VCaP (cell line): ENCODE measurements around the gene CSHL1.
"Not testable (repeated sequence)": the region's sequence is repeated elsewhere in the genome, so short reads cannot be mapped to it uniquely, and the experiment has no call there.

Source experiments
- H3K27ac ChIP-seq: fragments of 450-650 bp; 2 replicates; pipeline ENCODE4 v1.5.1; 2017
- TF ChIP-seq, protein P1 (sequence below): fragments of 450-650 bp; conservative IDR thresholded peaks from 2 replicates; pipeline ENCODE4 v1.5.1; 2017; ENCODE audit warnings: mild to moderate bottlenecking, moderate library complexity

CSHL1 gene

DNA sequence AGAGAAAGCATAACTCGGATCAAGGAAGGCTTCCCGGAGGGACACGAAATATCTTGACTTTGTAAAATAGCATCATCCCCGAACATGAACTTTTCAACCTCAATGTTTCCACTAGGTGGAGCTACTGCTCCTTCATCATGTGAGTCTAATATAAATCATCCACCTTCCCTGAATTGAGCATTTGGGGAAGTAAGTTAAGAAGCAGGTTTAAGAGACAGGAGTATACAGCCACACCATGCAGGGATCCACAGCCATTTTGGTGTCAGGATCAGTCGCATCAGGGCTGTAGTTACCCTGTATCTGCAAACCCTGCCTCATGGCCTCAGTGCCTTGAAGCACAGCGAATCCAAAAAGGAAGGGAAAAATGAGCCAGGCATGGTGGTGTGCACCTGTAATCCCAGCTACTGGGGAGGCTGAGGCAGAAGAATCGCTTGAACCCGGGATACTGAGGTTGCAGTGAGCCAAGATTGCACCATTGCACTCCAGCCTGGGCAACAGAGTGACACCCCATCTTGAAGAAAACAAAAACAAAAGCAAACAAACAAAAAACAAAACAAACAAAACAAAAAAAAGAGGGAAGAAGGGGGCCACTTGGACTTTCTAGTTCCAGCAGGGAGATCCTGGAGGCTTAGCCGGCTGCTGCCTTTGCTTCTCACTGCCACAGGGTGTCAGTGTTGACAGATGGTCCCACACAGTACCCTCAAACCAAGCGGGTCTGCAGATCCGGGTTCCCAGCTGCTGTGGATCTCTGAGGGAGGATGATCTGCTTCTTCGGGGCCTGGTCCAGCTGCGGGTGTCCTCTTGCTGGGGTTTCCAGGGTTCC, 21.8 kb downstream of the CSHL1 start:
- TF ChIP-seq, protein P1, sequence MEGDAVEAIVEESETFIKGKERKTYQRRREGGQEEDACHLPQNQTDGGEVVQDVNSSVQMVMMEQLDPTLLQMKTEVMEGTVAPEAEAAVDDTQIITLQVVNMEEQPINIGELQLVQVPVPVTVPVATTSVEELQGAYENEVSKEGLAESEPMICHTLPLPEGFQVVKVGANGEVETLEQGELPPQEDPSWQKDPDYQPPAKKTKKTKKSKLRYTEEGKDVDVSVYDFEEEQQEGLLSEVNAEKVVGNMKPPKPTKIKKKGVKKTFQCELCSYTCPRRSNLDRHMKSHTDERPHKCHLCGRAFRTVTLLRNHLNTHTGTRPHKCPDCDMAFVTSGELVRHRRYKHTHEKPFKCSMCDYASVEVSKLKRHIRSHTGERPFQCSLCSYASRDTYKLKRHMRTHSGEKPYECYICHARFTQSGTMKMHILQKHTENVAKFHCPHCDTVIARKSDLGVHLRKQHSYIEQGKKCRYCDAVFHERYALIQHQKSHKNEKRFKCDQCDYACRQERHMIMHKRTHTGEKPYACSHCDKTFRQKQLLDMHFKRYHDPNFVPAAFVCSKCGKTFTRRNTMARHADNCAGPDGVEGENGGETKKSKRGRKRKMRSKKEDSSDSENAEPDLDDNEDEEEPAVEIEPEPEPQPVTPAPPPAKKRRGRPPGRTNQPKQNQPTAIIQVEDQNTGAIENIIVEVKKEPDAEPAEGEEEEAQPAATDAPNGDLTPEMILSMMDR, result peak; percentile 56
- not testable (repeated sequence) for H3K27ac ChIP-seq

DNA sequence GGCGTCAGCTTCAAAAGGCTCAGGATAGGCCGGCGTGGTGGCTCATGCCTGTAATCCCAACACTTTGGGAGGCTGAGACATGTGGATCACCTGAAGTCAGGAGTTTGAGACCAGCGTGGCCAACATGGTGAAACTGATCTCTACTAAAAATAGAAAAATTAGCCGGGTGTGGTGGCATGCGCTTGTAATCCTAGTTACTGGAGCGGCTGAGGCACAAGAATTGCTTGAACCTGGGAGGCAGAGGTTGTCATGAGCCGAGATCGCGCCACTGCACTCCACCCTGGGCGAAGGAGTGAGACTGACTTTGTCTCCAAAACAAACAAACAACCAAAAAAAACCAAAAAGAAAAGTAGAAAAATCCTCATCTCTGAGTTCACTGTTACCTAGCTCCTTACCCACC, 25.9 kb downstream of the CSHL1 start:
- H3K27ac ChIP-seq, result not testable (repeated sequence)

DNA sequence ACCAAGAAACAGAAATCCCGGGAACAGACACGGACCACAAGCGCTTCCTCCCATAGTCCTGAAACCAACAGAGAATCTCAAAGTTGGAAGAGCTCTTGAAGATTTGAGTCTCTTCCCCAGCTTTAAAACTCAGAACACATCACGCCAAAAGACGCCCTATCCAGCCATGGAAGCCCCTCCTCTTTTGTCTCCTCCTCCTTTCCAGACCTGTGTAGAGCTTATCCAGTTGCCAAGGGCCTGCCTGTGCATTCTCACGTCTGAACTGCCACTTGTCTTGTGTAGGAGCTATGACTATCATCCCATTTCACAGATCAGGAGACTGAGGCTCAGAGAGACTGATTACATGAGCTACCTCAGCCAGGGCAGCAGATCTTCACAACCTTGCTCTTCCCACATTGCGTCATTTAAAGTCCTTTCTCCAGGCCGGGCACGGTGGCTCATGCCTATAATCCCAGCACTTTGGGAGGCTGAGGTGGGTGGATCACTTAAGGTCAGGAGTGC, 28.4 kb downstream of the CSHL1 start:
- H3K27ac ChIP-seq, result not testable (repeated sequence)

DNA sequence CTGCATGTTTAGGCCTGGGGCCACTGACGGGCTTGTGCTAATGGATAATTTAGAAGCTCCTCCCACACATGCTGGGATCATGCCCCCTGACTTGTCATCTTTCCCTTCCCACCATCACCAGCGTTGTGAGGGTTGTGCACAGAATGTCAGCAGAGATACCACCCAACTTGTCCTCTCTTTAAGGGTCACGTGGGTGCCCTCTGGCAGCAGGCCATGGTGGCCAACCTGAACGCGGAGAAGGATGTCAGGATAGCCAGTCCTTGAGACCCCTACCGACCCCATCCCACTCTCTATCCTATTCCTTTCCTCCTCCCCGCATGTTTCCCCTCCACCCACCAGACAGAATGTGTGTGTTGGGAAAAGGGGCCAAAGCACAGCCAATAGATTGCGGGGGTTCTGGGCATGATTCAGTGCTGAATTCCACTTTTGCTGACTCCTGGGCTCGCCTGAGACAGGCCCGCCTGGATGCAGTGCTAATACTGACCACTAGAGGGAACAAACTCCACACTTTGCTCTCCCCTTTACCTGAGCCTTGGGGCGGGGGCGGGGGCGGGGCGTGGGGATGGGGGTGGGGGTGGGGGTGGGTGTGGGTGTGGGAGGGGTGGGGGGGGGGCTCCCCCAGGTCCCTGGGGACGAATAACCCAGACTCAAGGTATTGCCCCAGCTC, 29.0 kb downstream of the CSHL1 start, which contains the start of gene GH2:
GH2 (minus strand) TSS at position 10 of the 667 bp plus-strand sequence. CDS start 143 bp downstream, outside the sequence.
- TF ChIP-seq, protein P1, result peak; percentile 63
- no peak within 1 kb of the TSS for H3K27ac ChIP-seq

DNA sequence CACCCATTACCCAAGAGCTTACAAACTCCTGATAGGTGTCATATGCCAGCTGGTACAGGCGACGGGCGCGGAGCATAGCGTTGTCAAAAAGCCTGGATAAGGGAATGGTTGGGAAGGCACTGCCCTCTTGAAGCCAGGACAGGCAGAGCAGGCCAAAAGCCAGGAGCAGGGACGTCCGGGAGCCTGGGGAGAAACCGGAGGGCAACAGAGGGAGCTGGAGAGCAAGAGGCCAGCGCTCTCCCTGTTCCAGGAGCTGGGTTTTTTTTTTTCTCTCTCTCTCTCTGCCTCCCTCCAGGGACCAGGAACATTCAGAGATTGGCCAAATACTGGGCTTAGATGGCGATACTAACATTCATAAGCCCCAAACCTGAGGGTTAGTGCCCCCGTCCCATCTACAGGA, 29.7 kb downstream of the CSHL1 start:
- H3K27ac ChIP-seq, result not testable (repeated sequence)

DNA sequence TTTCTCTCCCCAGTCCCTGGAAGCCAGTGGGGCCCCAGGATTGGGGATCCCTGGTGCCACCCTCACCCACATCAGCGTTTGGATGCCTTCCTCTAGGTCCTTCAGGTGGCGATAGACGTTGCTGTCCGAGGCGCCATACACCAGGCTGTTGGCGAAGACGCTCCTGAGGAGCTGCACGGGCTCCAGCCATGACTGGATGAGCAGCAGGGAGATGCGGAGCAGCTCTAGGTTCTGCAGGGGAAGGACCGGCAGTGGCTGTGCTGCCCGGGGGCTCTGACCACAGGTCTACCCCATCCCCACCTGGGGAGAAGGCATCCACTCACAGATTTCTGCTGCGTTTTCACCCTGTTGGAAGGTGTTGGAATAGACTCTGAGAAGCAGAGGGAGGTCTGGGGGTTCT, 30.4 kb downstream of the CSHL1 start:
- TF ChIP-seq, protein P1, result no peak

DNA sequence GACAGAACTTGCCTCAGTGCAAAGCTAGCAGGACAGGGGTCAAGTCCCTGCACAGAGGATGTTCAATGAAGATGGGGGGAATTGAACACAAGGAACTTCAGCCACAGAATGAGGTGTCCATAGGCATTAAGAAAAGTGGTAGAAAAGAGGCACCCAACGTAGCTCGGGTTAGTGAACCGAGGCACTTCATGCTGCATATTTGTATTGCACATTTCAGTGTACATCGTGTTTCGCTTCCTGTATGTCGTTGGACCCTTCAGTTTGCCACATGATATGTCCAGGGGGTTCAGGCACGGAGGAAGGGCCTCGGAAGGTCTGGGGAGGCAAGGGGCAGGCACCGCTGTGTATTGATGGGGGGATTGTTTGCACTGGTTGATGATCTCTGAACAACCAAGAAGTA, 32.6 kb downstream of the CSHL1 start:
- not testable (repeated sequence) for H3K27ac ChIP-seq

More for the DNA sequence above, 30.4 kb downstream of the CSHL1 start:
- H3K27ac ChIP-seq, result no peak overlapping the region

DNA sequence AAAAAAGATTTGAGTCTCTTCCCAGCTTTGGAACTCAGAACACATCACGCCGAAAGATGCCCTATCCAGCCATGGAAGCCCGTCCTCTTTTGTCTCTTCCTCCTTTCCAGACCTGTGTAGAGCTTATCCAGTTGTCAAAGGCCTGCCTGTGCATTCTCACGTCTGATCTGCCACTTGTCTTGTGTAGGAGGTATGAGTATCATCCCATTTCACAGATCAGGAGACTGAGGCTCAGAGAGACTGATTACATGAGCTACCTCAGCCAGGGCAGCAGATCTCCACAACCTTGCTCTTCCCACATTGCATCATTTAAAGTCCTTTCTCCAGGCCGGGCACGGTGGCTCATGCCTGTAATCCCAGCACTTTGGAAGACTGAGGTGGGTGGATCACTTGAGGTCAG, 36.4 kb downstream of the CSHL1 start:
- H3K27ac ChIP-seq, result not testable (repeated sequence)

DNA sequence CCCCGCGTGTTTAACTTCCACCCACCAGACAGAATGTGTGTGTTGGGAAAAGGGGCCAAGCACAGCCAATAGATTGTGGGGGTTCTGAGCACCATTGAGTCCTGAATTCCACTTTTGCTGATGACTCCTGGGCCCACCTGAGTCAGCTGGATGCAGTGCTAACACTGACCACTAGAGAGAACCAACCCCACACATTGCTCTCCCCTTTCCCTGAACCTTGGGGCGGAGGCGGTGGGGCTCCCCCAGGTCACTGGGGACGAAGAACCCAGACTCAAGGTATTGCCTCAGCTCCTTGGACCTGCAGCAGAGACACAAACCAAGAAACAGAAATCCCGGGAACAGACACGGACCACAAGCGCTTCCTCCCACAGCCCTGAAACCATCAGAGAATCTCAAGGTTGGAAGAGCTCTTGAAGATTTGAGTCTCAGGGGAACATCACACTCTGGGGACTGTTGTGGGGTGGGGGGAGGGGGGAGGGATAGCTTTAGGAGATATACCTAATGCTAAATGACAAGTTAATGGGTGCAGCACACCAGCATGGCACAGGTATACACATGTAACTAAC, 36.9 kb downstream of the CSHL1 start:
- H3K27ac ChIP-seq, result not testable (repeated sequence)

DNA sequence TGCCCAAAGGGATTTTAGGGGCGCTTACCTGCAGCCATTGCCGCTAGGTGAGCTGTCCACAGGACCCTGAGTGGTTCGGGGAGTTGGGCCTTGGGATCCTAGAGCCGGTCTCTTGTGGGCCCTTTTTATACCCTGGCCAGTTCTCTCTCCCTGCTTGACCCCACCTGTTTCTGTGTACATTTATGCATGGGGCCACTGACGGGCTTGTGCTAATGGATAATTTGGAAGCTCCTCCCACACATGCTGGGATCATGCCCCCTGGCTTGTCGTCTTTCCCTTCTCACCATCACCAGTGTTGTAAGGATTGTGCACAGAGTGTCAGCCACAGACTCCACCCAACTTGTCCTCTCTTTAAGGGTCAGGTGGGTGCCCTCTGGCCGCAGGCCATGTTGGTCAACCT, 37.5 kb downstream of the CSHL1 start, which contains the start of gene CSH2:
CSH2 (minus strand) TSS at position 101 of the 400 bp plus-strand sequence; CDS start at position 38, 63 bp downstream.
- H3K27ac ChIP-seq, result not testable (repeated sequence)

DNA sequence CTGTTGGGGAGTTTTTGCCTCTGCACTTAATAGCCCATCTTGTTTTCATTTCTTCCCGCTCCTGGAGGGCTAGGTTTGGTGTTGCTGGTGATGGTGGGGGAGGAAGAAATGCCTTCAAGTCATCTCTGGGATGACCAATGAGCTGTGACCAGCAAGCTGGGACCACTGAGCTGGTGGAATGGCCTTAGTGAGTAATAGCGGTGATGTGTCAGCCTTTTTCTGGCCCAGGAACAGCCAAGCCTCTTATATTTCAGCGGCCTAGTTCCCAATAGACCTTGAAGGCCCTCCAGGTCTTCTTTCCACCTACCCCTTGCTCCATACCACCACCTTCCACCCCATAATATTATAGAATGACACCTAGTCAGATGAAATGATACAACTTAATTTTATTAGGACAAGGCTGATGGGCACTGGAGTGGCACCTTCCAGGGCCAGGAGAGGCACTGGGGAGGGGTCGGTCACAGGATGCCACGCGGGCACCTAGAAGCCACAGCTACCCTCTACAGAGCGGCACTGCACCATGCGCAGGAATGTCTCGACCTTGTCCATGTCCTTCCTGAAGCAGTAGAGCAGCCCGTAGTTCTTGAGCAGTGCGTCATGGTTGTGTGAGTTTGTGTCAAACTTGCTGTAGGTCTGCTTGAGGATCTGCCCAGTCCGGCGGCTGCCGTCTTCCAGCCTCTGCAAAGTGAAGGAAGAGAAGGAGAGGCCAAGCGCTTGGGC, 39.3 kb downstream of the CSHL1 start:
- not testable (repeated sequence) for H3K27ac ChIP-seq

DNA sequence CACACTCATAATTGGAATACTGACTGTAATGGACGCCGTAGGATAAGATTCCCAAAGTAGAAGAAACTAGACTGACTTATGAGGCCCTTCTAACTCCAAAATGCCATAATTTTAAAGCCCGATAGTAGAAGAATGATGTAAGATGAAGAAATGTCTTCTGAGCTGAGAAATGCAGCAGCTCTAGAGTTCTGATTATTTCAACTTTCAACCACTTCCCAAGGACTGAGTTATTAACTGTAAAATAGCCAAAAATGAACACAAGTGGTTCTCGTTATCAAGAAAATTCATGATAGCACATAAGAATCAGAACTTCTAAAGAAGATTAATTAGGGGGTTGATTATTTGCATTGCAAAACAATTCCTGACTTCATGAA, 40.8 kb downstream of the CSHL1 start:
- H3K27ac ChIP-seq, result not testable (repeated sequence)

DNA sequence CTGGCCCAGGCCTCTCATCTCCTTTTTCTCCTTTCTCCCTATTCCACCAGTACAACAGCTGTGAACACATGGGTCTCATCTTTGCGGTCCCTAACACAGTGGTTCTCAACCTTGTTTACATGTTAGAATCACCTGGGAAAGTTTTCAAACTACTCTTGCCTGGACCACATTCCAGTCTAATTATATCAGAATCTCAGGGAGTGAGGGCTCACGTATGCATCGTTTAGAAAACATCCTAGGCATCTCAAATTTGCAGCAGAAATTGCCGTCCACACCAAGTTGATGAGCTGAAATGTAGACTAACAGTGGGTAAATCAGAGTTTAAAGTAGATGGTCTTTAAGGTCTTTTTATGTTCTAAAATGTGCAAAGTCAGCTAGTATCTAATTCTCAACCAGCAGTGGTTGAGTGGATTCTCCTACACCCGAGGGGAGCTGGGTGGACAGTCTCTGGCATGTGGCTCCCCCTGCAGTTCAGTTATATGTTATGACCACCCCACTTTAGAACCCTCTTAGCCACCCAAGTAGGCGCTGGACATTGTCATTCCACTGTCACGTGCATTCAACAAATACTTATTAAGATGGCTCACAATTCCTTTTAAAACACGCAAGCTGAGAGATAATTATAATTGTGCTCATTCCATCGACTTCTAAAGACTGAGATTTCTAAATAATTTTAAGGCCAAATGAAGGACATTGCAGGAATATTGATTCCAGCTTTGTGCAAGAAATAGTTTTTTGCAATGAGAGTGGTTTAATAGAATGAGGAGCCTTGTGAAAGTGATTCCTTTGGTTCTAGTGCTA, 41.4 kb downstream of the CSHL1 start:
- H3K27ac ChIP-seq, result not testable (repeated sequence)

DNA sequence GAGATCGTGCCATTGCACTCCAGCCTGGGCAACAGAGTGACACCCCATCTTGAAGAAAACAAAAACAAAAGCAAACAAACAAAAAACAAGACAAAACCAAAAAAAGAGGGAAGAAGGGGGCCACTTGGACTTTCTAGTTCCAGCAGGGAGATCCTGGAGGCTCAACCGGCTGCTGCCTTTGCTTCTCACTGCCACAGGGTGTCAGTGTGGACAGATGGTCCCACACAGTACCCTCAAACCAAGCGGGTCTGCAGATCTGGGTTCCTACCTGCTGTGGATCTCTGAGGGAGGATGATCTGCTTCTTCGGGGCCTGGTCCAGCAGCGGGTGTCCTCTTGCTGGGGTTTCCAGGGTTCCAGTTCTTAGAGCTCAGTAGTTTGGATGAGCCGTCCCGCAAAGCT, 44.4 kb downstream of the CSHL1 start:
- H3K27ac ChIP-seq, result not testable (repeated sequence)
